Muscle of back (tissue), 11 donors: Measurements from ENCODE around the gene TNS3. TPM values are rescaled to one million over a fixed set of nuclear protein-coding genes. Genes with fewer than 3 reads are reported as not detected.

Experiments
- DNase-seq, 3 donors: peaks; one replicate each; pipeline versions ENCODE4 v3.0.0 to v3.0.0-alpha.2; 2013
- polyA plus RNA-seq, 10 donors: library from polyadenylated mRNA; unstranded; fragments of 120-200 nt; gene quantifications; one replicate each; pipeline ENCODE4 v1.2.1, GENCODE V29; 2013; ENCODE audit not compliant: insufficient read length in 10 of 10

Gene TNS3
- polyA plus RNA-seq, 10 donors: 24.5 to 51.0 (median 27.3) TPM

- peak in 1 of 3 donors; percentile 88 for DNase-seq
These were observed 290.3 kb downstream of the TNS3 start for GRCh38 chr7:47291461-47292081.

- no peak for DNase-seq
These were observed 291.0 kb downstream of the TNS3 start for GRCh38 chr7:47290867-47291266.

- no peak for DNase-seq
These were observed 291.4 kb downstream of the TNS3 start for GRCh38 chr7:47290466-47290865.

GRCh38 chr7:47288060-47288459 is 293.9 kb downstream of the TNS3 start:
- DNase-seq: peak in 1 of 3 donors; percentile 18

GRCh38 chr7:47285860-47286491 is 295.9 kb downstream of the TNS3 start:
- DNase-seq: peak in 2 of 3 donors; percentile 70 to 82

- DNase-seq: no peak
These were observed 296.9 kb downstream of the TNS3 start for GRCh38 chr7:47284691-47285635.

- DNase-seq: no peak
These were observed 298.3 kb downstream of the TNS3 start for GRCh38 chr7:47283497-47284131.

GRCh38 chr7:47282790-47283496 is 299.0 kb downstream of the TNS3 start:
- DNase-seq: no peak

GRCh38 chr7:47281966-47282643 is 299.8 kb downstream of the TNS3 start:
- DNase-seq: no peak

GRCh38 chr7:47281161-47281560 is 300.8 kb downstream of the TNS3 start:
- no peak for DNase-seq

- no peak for DNase-seq
These were observed 301.8 kb downstream of the TNS3 start for GRCh38 chr7:47280114-47280513.

GRCh38 chr7:47278043-47278442 is 303.9 kb downstream of the TNS3 start:
- DNase-seq: no peak

GRCh38 chr7:47277321-47277781 is 304.6 kb downstream of the TNS3 start:
- DNase-seq: no peak

- no peak for DNase-seq
These were observed 307.7 kb downstream of the TNS3 start for GRCh38 chr7:47273974-47274766.

GRCh38 chr7:47273088-47273487 is 308.8 kb downstream of the TNS3 start:
- DNase-seq: no peak

- no peak for DNase-seq
These were observed 310.2 kb downstream of the TNS3 start for GRCh38 chr7:47271749-47272148.

GRCh38 chr7:47268851-47269836 is 312.8 kb downstream of the TNS3 start:
- DNase-seq: no peak

- DNase-seq: no peak
These were observed 314.6 kb downstream of the TNS3 start for GRCh38 chr7:47267346-47267745.

- no peak for DNase-seq
These were observed 315.1 kb downstream of the TNS3 start for GRCh38 chr7:47266799-47267198.
